Measurements from ENCODE around the gene TMIGD3.
A peak's percentile ranks its signal among the peaks of the same experiment; 100 is the strongest.

GRCh38 chr1:111489604-111490003 is 13.8 kb downstream of the TMIGD3 start:
- TF ChIP-seq POLR2A (IDR thresholded peaks at IDR 0.05) (peak in 1 of 3 donors; percentile 53), CTCF (IDR thresholded peaks at IDR 0.05) (no peak)
